Sigmoid colon (tissue), 7 donors: ENCODE data around the gene ZNF366. TPM values are rescaled to one million over a fixed set of nuclear protein-coding genes. Genes with fewer than 3 reads are reported as not detected.

Experiments used
- DNase-seq: peaks from one replicate; pipeline ENCODE4 v3.0.0-alpha.2; 2019
- H3K27ac ChIP-seq, 4 donors: fragments of 200-600 bp; sonication (generic); one replicate each; pipeline ENCODE4 v1.5.1; 2016 to 2019; ENCODE audit warnings: mild to moderate bottlenecking in 1 of 4
- H3K27me3 ChIP-seq, 3 donors: fragments of 200-600 bp; sonication (generic); one replicate each; pipeline ENCODE4 v1.5.1; 2019; ENCODE audit warnings: mild to moderate bottlenecking in 1 of 3
- H3K36me3 ChIP-seq, 4 donors: fragments of 200-600 bp; sonication (generic); one replicate each; pipeline ENCODE4 v1.5.1; 2016 to 2019
- H3K4me1 ChIP-seq, 4 donors: fragments of 200-600 bp; sonication (generic); one replicate each; pipeline ENCODE4 v1.5.1; 2017 to 2019
- H3K4me3 ChIP-seq, 4 donors: fragments of 200-600 bp; sonication (generic); one replicate each; pipeline ENCODE4 v1.5.1; 2017 to 2019; ENCODE audit warnings: mild to moderate bottlenecking in 2 of 4, moderate library complexity in 1 of 4
- H3K9me3 ChIP-seq, 4 donors: fragments of 200-600 bp in 3 of 4; sonication (generic) in 3 of 4; one replicate each; pipeline versions ENCODE4 v1.5.1 to v1.6.1; 2013 to 2019
- EP300 ChIP-seq, 4 donors: sonication (generic); formaldehyde crosslinking; IDR thresholded peaks; one replicate each; pipeline ENCODE4 v1.6.1; 2017; ENCODE audit warnings: antibody characterized with exemption in 4 of 4
- POLR2A ChIP-seq, 2 donors: fragments of 450-650 bp; IDR thresholded peaks; one replicate each; pipeline ENCODE4 v1.6.1; 2016; ENCODE audit warnings: antibody characterized with exemption in 2 of 2, mild to moderate bottlenecking in 2 of 2, moderate library complexity in 2 of 2
- POLR2AphosphoS5 ChIP-seq, 4 donors: sonication (generic); formaldehyde crosslinking; IDR thresholded peaks; one replicate each; pipeline ENCODE4 v1.6.1; 2017; ENCODE audit warnings: antibody characterized with exemption in 4 of 4
- WGBS, 2 donors: extraction: QIAGEN DNeasy Blood & Tissue Kit; methylation state at CpG; one replicate each; pipeline ENCODE4 v1.1.7; 2013; 5-methylcytosine and 5-hydroxymethylcytosine counted together
- intact Hi-C: fragments of 100-400 bp; cut with DNase I; formaldehyde crosslinking; loops from one replicate; pipeline ENCODE4 v1.15.1; 2023
- polyA plus RNA-seq, 3 donors: library from polyadenylated mRNA; stranded (reverse); fragments of 200-250 nt; gene quantifications; one replicate each; pipeline ENCODE4 v1.2.3, GENCODE V29; 2013
- total RNA-seq, 4 donors: library from RNA; depleted of rRNA; stranded (reverse); fragments of >200 nt; gene quantifications; one replicate each; pipeline ENCODE4 v1.1.0, GENCODE V29; 2016
- TF ChIP-seq, protein P1 (sequence below), 4 experiments: fragments of 450-650 bp in 3 of 4; fragments of 200-600 bp in 1 of 4; IDR thresholded peaks; one replicate each; pipeline ENCODE4 v1.5.1; 2016 to 2019; ENCODE audit warnings: antibody characterized with exemption in 4 of 4, mild to moderate bottlenecking in 3 of 4, moderate library complexity in 2 of 4
- donor health status: healthy with polysubstance abuse.
- donor health status: Bipolar disorder and iron deficiency.
- donor health status: healthy.

Gene ZNF366
- total and polyA plus RNA-seq, 7 donors: 0.46 to 3.9 (median 1.8) TPM

DNA sequence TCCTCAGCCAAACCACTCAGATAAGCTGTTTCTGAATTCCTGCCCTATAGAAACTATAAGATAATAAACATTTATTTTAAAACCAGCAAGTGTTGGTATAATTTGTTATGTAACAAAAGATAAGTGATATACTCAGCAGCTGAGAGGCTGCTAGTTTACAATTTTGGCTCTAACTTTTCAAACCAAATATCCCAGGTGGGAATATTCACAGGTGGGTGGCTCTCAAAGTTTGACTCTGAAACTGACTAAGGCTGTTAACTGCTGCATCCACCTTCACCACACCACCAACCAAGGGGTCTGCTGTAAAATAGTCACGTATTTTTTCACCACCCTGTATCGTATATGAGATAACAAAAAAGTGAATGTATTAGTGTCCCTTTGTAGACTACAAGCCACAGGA is 9.7 kb upstream of the ZNF366 start:
- no peaks in the 10 kb centered on the region for H3K27me3 ChIP-seq
- no peaks in the 10 kb centered on the region for H3K36me3 ChIP-seq
- peaks cover 0 to 4% (median under 1%) of the 10 kb centered on the region in 4 donors for H3K4me1 ChIP-seq
- no peak overlapping the region for H3K4me3 ChIP-seq
- no peak for DNase-seq
- H3K9me3 ChIP-seq: peaks cover 0 to 3% (median 0%) of the 10 kb centered on the region in 4 donors
- intact Hi-C loops: no loop called here
- TF ChIP-seq POLR2A (IDR thresholded peaks at IDR 0.05) (no peak), EP300 (IDR thresholded peaks at IDR 0.05) (no peak), POLR2AphosphoS5 (IDR thresholded peaks at IDR 0.05) (no peak)
- TF ChIP-seq, protein P1, sequence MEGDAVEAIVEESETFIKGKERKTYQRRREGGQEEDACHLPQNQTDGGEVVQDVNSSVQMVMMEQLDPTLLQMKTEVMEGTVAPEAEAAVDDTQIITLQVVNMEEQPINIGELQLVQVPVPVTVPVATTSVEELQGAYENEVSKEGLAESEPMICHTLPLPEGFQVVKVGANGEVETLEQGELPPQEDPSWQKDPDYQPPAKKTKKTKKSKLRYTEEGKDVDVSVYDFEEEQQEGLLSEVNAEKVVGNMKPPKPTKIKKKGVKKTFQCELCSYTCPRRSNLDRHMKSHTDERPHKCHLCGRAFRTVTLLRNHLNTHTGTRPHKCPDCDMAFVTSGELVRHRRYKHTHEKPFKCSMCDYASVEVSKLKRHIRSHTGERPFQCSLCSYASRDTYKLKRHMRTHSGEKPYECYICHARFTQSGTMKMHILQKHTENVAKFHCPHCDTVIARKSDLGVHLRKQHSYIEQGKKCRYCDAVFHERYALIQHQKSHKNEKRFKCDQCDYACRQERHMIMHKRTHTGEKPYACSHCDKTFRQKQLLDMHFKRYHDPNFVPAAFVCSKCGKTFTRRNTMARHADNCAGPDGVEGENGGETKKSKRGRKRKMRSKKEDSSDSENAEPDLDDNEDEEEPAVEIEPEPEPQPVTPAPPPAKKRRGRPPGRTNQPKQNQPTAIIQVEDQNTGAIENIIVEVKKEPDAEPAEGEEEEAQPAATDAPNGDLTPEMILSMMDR (IDR thresholded peaks at IDR 0.05): no peak
- 92% methylated on average over 2 of the region's 2 CpGs for WGBS, 2 donors
- no peak overlapping the region for H3K27ac ChIP-seq

DNA sequence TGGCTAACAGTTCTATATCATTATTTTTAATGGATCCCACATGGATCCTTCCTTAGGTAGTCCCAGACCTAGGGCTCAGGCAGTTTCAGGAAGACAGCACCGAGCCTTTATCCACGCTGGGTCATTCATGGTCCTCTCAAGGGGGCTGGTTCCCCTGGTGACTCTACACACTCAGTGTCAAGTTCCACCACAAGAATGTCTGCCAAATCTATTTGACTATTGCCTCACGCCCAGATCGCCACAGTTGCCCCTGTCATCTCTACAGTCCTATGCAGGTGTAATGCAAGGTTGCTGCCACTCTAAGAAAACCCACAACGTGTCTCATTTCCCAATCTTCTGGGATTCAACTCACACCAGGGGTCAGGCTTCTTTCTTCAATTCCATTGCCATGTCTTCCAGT is 8.0 kb upstream of the ZNF366 start:
- no peak overlapping the region for H3K4me3 ChIP-seq
- DNase-seq: no peak
- no peaks in the 10 kb centered on the region for H3K36me3 ChIP-seq
- H3K9me3 ChIP-seq: peaks cover 0 to 3% (median 0%) of the 10 kb centered on the region in 4 donors
- intact Hi-C loops: no loop called here
- peaks cover 0 to 21% (median 16%) of the 10 kb centered on the region in 4 donors for H3K4me1 ChIP-seq
- H3K27me3 ChIP-seq: no peaks in the 10 kb centered on the region
- WGBS, 2 donors: 93 to 94% methylated on average over 5 of the region's 5 CpGs
- no peak overlapping the region for H3K27ac ChIP-seq
- TF ChIP-seq POLR2A (IDR thresholded peaks at IDR 0.05) (no peak), POLR2AphosphoS5 (IDR thresholded peaks at IDR 0.05) (no peak), EP300 (IDR thresholded peaks at IDR 0.05) (no peak)
- TF ChIP-seq, protein P1 (IDR thresholded peaks at IDR 0.05): no peak

DNA sequence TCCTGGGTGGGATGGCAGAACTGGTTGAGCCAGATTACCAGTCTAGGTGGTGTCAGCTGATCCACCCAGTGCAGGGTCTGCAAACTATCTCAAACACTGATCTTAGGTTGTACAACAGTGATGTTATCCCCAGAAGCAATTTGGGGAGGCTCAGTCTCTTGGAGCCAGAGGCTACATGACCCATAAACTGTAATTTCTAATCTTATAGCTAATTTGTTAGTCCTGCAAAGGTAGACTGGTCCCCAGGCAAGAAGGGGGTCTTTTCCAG is 5.3 kb upstream of the ZNF366 start:
- TF ChIP-seq EP300 (IDR thresholded peaks at IDR 0.05): no peak
- TF ChIP-seq POLR2AphosphoS5 (IDR thresholded peaks at IDR 0.05): no peak
- TF ChIP-seq POLR2A (IDR thresholded peaks at IDR 0.05): no peak
- TF ChIP-seq, protein P1 (IDR thresholded peaks at IDR 0.05): no peak

DNA sequence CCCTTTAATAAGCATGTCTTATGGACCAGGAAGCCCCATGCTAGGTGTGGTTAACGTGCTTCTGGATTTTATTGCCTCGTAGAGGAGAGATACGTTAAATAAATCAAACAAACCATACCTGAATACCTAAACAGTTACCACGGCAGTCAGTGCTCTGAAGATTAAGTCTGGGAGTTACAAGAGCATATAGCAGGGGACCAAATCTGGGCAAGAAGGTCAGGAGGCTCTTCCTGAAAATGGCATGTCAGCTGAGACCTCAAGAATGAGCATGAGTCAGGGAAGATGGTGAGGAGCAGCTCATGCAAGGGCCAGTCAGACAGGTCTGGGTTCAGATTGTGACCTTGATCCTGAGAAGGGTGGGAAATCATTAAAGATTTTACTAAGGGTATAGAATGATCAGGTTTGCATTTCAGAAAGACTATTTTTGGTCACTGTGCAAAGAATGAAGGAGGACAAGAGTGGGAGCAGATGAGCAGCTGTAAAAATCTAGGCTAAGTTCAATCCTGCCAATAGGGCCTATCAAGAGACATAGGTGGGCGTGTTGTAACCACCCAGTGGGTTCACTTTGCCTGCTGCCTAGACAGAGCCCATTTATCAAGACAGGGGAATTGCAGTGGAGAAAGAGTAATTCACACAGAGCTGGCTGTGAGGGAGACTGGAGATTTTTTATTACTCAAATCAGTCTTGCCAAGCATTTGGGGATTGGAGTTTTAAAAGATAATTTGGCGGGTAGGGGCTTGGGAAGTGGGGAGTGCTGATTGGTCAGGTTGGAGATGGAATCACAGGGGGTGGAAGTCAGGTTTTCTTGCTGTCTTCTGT is 4.8 kb upstream of the ZNF366 start:
- Histone ChIP-seq H3K27ac (peak overlapping the region in 3 of 4 donors; percentile 47 to 66 (median 62)), H3K4me1 (peaks cover 0 to 53% (median 40%) of the 10 kb centered on the region in 4 donors), H3K9me3 (no peaks in the 10 kb centered on the region), H3K27me3 (no peaks in the 10 kb centered on the region), H3K36me3 (no peaks in the 10 kb centered on the region), H3K4me3 (no peak overlapping the region)
- WGBS, 2 donors: 44 to 76% methylated on average over 6 of the region's 6 CpGs
- intact Hi-C loops: loop anchor here (5.0 kb wide), 1 partner anchor 55 kb away; no protein-coding TSS in a partner anchor
- TF ChIP-seq POLR2AphosphoS5 (IDR thresholded peaks at IDR 0.05) (no peak), POLR2A (IDR thresholded peaks at IDR 0.05) (no peak), EP300 (IDR thresholded peaks at IDR 0.05) (no peak)
- TF ChIP-seq, protein P1 (IDR thresholded peaks at IDR 0.05): no peak
- DNase-seq: no peak

More for the DNA sequence above, 5.3 kb upstream of the ZNF366 start:
- intact Hi-C loops: loop anchor here (5.0 kb wide), 1 partner anchor 55 kb away; no protein-coding TSS in a partner anchor
- no peak overlapping the region for H3K4me3 ChIP-seq
- H3K4me1 ChIP-seq: peaks cover 0 to 48% (median 35%) of the 10 kb centered on the region in 4 donors
- DNase-seq: no peak
- H3K9me3 ChIP-seq: no peaks in the 10 kb centered on the region
- no peaks in the 10 kb centered on the region for H3K36me3 ChIP-seq
- no peak overlapping the region for H3K27ac ChIP-seq
- H3K27me3 ChIP-seq: no peaks in the 10 kb centered on the region
